ENCODE data around the gene TBC1D22A. TPM values are rescaled to one million over a fixed set of nuclear protein-coding genes. Genes with fewer than 3 reads are reported as not detected.
A peak's percentile ranks its signal among the peaks of the same experiment; 100 is the strongest.
"Not testable (repeated sequence)": the region's sequence is repeated elsewhere in the genome, so short reads cannot be mapped to it uniquely, and the experiment has no call there.

The TBC1D22A gene
- total and polyA plus RNA-seq, 8 donors = 13.3 to 53.1 (median 21.5) TPM

- intact Hi-C loops (cut with DNase I; ENCODE audit: low total_unique reads) = no loop called here
- Histone ChIP-seq H3K27ac (peak overlapping the region in 4 of 5 donors; percentile 30 to 64 (median 61)), H3K9me3 (no peaks in the 10 kb centered on the region), H3K27me3 (no peaks in the 10 kb centered on the region), H3K4me3 (no peak overlapping the region), H3K4me1 (peaks cover 12 to 37% (median 26%) of the 10 kb centered on the region in 4 donors), H3K36me3 (peaks cover 0 to 14% (median 13%) of the 10 kb centered on the region in 4 donors)
- no peak for DNase-seq
- no peak for TF ChIP-seq EP300 (IDR thresholded peaks at IDR 0.05)
- no peak for TF ChIP-seq CTCF (IDR thresholded peaks at IDR 0.05)
- TF ChIP-seq POLR2A (IDR thresholded peaks at IDR 0.05) = no peak
- no peak for TF ChIP-seq POLR2AphosphoS5 (IDR thresholded peaks at IDR 0.05)
- WGBS, 5 donors = 76 to 86% (median 82%) methylated on average over 5 of the region's 5 CpGs
Observed at GRCh38 chr22:46815559-46815895, 53.1 kb downstream of the TBC1D22A start.

GRCh38 chr22:46815896-46816731 lies 53.7 kb downstream of the TBC1D22A start:
- DNase-seq = no peak
- intact Hi-C loops (cut with DNase I; ENCODE audit: low total_unique reads) = no loop called here
- 55 to 67% (median 61%) methylated on average over 15 of the region's 15 CpGs for WGBS, 5 donors
- Histone ChIP-seq H3K27ac (peak overlapping the region in 4 of 5 donors; percentile 30 to 64 (median 61)), H3K36me3 (peaks cover 0 to 9% (median 8%) of the 10 kb centered on the region in 4 donors), H3K4me1 (peaks cover 12 to 37% (median 26%) of the 10 kb centered on the region in 4 donors), H3K27me3 (no peaks in the 10 kb centered on the region), H3K4me3 (no peak overlapping the region), H3K9me3 (no peaks in the 10 kb centered on the region)
- TF ChIP-seq POLR2A (IDR thresholded peaks at IDR 0.05) (no peak), EP300 (IDR thresholded peaks at IDR 0.05) (no peak), POLR2AphosphoS5 (IDR thresholded peaks at IDR 0.05) (no peak)

GRCh38 chr22:46817390-46817789 lies 54.9 kb downstream of the TBC1D22A start:
- not testable (repeated sequence) for H3K27ac ChIP-seq

GRCh38 chr22:46823248-46823647 lies 60.8 kb downstream of the TBC1D22A start:
- 88 to 96% (median 94%) methylated on average over 8 of the region's 8 CpGs for WGBS, 5 donors
- peaks cover 4 to 30% (median 18%) of the 10 kb centered on the region in 4 donors for H3K36me3 ChIP-seq
- no peak for TF ChIP-seq CTCF (IDR thresholded peaks at IDR 0.05)
- TF ChIP-seq POLR2A (IDR thresholded peaks at IDR 0.05) = no peak
- no peak for TF ChIP-seq EP300 (IDR thresholded peaks at IDR 0.05)
- TF ChIP-seq POLR2AphosphoS5 (IDR thresholded peaks at IDR 0.05) = no peak
- H3K27me3 ChIP-seq = no peaks in the 10 kb centered on the region
- no peak overlapping the region for H3K4me3 ChIP-seq
- H3K27ac ChIP-seq = no peak overlapping the region
- intact Hi-C loops (cut with DNase I; ENCODE audit: low total_unique reads) = no loop called here
- H3K9me3 ChIP-seq = no peaks in the 10 kb centered on the region
- H3K4me1 ChIP-seq = peaks cover 0 to 7% (median 6%) of the 10 kb centered on the region in 4 donors
- DNase-seq = no peak

More at GRCh38 chr22:46817390-46817789, 54.9 kb downstream of the TBC1D22A start:
- H3K9me3 ChIP-seq; H3K27me3 ChIP-seq; intact Hi-C loops (cut with DNase I; ENCODE audit: low total_unique reads); H3K36me3 ChIP-seq; DNase-seq; H3K4me3 ChIP-seq: not testable (repeated sequence)
- 86 to 99% (median 96%) methylated on average over 4 of the region's 4 CpGs for WGBS, 5 donors
- peaks cover 12 to 37% (median 26%) of the 10 kb centered on the region in 4 donors for H3K4me1 ChIP-seq

GRCh38 chr22:46823654-46824053 lies 61.2 kb downstream of the TBC1D22A start:
- H3K36me3 ChIP-seq = peaks cover 4 to 30% (median 18%) of the 10 kb centered on the region in 4 donors
- no peak for DNase-seq
- WGBS, 5 donors = 95 to 98% (median 97%) methylated on average over 12 to 13 of the region's 13 CpGs

More at GRCh38 chr22:46823654-46824053, 61.2 kb downstream of the TBC1D22A start:
- intact Hi-C loops (cut with DNase I; ENCODE audit: low total_unique reads) = no loop called here
- no peak overlapping the region for H3K27ac ChIP-seq
- TF ChIP-seq EP300 (IDR thresholded peaks at IDR 0.05) (no peak), POLR2A (IDR thresholded peaks at IDR 0.05) (no peak), POLR2AphosphoS5 (IDR thresholded peaks at IDR 0.05) (no peak), CTCF (IDR thresholded peaks at IDR 0.05) (no peak)
- no peaks in the 10 kb centered on the region for H3K27me3 ChIP-seq
- H3K4me1 ChIP-seq = peaks cover 4 to 11% (median 10%) of the 10 kb centered on the region in 4 donors
- no peaks in the 10 kb centered on the region for H3K9me3 ChIP-seq
- no peak overlapping the region for H3K4me3 ChIP-seq
